GM12865 (cell line): ENCODE results near the gene ERGIC1.

Source experiments
- DNase-seq: peaks from one replicate; pipeline ENCODE4 v3.0.0; 2010; ENCODE audit warnings: low read depth
- H3K4me3 ChIP-seq: 2 replicates; pipeline ENCODE4 v1.5.1; 2011; ENCODE audit warnings: mild to moderate bottlenecking, low read depth, low read length, control low read depth
- TF ChIP-seq, protein P1 (sequence below): IDR thresholded peaks from 2 replicates; pipeline ENCODE4 v1.5.1; 2011; ENCODE audit warnings: low read length, control low read depth, low read depth, inconsistent platforms; ENCODE audit not compliant: insufficient read depth; ENCODE audit errors: missing control alignments

The ERGIC1 gene

DNA sequence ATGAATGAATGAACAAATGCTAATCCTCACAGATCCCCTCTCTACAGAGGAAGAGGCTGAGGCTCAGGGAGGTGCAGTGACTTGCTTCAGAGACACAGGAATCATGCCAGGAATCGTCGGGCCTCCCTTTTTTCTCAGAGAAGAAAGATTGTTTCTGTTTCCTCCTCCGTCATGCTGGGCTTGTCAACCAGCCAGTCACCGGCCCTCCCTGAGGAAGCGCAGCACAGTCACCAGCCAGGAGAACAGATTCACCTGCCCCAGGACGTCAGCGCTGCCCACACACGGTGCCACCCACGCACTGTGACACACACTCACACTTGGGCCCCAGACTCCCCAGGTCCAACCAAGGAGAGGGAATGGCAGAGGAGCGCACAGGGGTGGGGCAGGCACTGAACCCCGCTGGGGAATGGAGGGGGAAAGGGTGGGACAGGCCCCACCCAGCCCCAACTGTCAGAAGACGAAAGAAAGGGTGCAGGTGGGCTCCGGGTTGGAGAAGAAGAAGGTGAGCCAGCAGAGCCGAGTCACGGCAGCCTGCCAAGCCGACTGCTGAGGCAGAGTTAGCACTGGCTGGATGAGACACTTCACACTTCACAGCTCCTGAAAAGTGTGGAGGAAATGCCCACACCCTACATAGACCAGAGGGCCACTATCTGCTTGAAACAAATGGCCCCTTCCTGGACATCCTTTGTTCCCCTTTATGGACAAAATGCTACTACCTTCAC lies 13.8 kb upstream of the ERGIC1 start:
- no peak for DNase-seq
- TF ChIP-seq, protein P1, sequence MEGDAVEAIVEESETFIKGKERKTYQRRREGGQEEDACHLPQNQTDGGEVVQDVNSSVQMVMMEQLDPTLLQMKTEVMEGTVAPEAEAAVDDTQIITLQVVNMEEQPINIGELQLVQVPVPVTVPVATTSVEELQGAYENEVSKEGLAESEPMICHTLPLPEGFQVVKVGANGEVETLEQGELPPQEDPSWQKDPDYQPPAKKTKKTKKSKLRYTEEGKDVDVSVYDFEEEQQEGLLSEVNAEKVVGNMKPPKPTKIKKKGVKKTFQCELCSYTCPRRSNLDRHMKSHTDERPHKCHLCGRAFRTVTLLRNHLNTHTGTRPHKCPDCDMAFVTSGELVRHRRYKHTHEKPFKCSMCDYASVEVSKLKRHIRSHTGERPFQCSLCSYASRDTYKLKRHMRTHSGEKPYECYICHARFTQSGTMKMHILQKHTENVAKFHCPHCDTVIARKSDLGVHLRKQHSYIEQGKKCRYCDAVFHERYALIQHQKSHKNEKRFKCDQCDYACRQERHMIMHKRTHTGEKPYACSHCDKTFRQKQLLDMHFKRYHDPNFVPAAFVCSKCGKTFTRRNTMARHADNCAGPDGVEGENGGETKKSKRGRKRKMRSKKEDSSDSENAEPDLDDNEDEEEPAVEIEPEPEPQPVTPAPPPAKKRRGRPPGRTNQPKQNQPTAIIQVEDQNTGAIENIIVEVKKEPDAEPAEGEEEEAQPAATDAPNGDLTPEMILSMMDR: no peak
- H3K4me3 ChIP-seq: no peak overlapping the region

DNA sequence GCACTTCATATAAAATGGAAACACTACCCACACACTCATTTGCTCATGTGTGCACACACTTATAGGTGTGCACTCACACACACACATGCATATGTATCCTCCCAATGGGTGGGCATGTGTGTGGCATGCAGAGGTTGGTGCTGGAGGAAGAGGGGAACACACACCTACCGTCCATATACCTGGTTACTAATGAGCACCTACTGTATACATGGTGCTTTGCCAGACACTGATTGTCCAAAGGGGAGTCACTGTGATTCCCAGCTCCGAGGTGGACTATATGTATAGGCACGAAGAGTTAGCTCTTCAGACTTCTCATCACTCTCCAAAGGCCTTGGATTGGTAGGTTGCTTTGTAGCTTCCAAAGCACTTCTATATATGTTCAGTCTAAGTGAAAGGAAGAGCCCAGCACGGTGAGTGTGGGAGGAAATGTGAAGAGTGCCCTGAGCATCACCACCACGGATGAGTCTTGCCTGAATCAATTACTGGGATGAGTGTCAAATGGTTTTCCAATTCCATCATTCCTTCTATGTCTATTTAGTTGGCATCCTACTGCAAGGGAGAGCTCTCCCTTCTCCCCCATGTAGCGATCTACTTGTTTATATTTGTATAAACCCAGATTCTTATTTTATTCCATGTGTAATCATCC lies 12.6 kb upstream of the ERGIC1 start:
- no peak for DNase-seq
- no peak overlapping the region for H3K4me3 ChIP-seq
- TF ChIP-seq, protein P1: no peak

- TF ChIP-seq, protein P1: no peak
- no peak for DNase-seq
- H3K4me3 ChIP-seq: no peak overlapping the region
Observed at GRCh38 chr5:172823840-172824362, 10.2 kb upstream of the ERGIC1 start.

GRCh38 chr5:172825610-172826204 lies 8.3 kb upstream of the ERGIC1 start:
- no peak overlapping the region for H3K4me3 ChIP-seq
- no peak for DNase-seq
- TF ChIP-seq, protein P1: no peak

- TF ChIP-seq, protein P1: no peak
- DNase-seq: no peak
- no peak overlapping the region for H3K4me3 ChIP-seq
Observed at GRCh38 chr5:172827841-172828240, 6.2 kb upstream of the ERGIC1 start.

DNA sequence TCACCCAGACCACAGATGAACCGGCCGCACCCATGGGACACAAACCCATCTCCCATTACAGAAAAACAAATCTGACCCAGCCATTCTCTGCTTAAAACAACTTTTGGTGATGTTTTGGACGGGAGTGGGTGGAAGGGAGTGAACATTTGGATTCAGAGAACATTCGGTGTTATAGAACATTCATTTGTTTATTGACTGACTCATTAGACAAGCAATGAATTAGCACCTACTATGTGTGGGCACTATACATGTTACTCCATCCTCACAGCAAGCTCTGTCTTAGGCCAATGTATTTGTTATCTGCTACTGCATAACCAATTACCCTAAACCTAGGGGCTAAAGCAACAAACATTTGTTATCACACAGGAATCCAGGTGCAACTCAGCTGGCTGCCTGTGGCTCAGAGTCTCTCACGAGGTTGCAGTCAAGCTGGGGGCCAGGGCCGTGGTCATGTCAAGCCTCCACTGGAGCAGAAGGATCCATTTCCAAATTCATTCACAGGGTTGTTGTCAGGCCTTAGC lies 5.1 kb upstream of the ERGIC1 start:
- DNase-seq: no peak
- no peak overlapping the region for H3K4me3 ChIP-seq
- TF ChIP-seq, protein P1: no peak
